SKM-1 (cell line): ENCODE data around the gene SF1.

Experiments used
- DNase-seq: peaks from one replicate; lab custom pipeline; 2025; ENCODE audit not compliant: unreplicated experiment; lab: John Stamatoyannopoulos, UW

Gene SF1

DNA sequence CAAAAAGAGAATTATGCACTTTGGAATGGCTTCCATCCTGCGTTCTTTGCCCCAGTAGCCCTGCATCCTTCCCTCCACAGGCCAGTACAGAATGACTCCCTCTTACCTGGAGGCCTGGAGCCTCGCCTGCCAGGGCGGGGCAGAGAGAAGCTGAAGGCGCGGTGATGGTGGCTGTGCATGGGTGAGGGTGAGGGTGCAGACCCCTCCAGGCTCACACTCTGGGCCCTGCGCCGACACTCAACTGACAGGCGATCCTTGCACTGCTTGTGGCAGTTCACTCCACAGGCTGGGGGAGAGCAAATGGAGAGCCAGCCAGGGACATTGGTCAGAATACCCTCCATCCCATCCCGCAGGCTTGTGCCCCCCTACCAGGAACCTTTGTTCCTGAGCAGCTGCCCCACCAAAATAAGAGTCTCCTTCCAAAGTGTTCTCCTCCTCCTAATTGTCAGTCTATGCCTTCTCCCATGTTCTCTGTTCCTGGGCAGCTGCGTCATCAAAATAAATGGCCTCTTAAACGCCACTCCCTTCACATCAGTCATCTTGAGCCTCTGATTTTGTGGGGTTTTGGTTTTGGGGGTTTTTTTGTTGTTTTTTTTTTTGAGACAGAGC, 49.5 kb downstream of the SF1 start:
- no peak for DNase-seq

DNA sequence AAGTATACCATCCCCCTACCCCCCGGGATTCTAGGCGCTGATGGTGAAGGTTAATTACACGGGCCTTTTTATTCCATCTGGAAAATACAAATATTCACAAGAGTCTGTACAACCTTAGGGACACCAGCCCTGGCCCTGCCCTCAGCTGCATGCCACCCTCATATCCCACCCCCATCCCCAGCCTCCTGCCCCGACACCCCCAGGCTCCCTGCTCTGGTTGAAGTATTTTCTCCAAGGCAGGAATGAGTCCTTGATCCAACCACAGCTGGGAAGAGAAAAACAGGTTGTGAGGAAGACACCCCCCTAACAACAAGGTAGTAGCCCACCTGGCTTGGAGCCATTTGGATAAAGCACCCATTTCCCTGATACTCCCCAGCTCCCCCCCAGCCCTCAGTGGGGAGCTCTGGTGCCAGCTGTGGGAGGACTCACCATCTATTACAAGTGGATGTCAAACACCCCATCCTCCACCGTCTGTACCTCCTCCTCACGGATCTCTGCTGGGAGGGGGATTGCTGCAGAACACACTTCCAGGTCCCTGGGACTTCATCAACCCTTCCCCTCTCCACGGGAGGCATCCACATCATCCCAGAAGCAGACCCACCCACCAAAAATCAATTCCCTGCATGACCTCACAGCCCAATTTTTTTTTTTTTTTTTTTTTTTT, 51.3 kb downstream of the SF1 start:
- DNase-seq, result no peak

- no peak for DNase-seq
Measured at GRCh38 chr11:64726211-64726641, 52.1 kb downstream of the SF1 start.

DNA sequence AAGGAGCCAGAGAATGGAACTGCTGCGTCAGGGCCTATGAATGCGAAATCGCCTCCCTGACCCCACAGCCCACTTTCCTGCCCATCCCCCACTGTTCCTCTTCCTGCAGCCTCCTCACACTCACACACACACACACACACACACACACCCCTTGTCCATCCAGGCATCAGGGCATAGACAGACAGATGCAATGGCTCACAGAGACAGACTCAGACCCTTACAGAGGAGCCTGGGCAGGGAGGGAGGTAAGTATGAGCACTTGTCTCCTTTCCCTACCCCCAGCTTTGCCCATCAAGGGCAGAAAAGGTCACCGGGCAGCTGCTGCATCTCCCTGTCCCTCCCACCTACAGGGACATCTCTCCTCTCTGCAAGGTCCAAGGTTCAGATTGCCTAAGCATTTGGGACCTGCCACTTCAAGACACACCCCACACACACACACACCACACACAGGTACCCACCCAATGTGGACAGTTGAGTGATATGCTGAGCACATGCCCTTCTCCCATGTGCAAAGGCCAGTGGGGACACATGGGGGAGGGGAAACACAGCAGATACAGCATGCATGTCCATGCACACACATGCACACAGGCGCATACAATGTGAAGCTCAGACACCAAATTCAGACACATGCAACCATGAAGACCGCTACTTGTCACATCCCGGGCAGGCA, 53.3 kb downstream of the SF1 start:
- no peak for DNase-seq

DNA sequence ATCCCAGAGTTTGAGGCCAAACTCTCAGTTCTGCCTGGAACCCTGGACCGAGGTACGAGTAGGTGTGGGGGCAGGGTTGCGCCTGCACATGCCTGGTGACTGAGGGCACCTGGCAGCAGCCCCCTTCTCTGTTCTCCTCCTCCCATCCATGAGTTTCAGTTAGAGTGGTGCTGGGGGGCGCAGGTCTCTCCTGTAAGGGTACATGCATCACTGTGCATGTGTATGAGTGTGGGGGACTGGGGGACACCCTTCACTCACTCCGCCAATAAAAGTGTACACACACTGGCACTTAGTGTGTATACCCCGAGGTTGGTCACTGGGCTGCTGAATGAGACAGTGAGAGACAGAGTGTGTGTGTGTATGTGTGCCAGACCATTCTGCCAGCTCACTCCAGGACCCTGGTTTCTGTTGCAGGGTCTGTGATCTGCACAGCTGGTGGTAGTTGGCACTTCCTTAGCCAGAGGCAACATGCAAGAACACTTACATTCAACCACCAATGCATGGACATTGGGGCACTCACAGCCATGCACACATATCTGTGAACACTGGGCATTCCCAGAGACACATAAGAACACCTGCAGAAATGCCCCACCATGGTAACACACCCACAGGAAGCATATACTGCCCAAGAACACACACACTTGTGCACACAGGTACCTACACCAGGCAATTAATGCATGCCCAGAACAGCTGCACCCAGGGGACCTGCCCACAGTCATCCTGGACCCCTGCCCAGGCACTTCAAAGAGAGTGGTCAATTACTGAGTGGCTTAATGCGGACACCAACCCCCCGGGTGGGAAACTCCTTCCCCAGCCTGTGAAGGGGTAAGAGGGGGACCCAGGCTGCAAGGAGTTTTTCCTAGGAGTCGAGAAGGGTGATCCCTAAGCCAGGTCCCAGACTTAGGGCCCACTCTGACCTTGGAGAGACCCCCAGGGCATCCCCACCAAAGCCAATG, 54.2 kb downstream of the SF1 start:
- DNase-seq, result no peak

DNA sequence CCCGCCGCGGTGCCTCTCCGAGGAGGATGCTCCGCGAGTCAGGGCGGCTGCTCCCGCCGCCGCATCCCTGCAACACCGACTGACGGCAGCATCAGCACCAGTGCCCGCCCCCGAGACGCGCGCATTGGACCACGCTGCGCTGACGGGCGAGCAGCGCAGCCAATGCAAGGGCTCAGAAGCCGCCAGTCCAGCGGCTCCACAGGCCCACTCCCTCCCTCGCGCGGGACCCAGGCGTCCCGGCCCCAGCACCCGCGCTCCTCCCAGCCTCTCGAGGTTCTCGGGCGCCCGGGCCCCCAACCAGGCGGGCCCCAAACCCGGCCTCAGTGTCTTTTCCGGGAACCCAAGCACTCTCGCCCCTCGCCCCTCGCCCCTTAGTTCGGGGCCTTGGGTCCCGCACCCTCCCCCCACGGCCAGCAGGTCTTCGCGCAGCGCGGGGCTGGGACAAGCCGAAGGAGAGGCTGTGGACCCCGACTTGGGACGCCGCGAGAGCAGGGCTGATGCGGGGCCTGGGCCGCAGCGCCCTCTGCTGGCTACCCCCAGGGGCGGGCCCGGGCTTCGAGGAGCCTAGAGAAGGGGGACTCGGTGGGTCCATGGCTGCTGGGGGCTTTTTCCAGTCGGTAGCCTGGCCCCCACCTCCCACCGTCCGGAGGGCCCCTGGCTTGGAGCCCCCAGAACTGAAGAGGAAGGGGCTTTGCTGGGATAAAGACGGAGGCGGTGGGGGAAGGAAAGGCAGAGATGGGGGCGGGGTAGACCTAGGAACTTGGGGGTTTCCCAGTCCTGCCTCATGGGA, 55.0 kb downstream of the SF1 start, which contains the start of gene NRXN2:
Gene NRXN2 (minus strand): TSS at position 81 of the 790 bp plus-strand sequence. CDS start 9,498 bp downstream, outside the sequence.
- DNase-seq, result no peak

- DNase-seq, result no peak
Measured at GRCh38 chr11:64722141-64723065, 55.9 kb downstream of the SF1 start.

DNA sequence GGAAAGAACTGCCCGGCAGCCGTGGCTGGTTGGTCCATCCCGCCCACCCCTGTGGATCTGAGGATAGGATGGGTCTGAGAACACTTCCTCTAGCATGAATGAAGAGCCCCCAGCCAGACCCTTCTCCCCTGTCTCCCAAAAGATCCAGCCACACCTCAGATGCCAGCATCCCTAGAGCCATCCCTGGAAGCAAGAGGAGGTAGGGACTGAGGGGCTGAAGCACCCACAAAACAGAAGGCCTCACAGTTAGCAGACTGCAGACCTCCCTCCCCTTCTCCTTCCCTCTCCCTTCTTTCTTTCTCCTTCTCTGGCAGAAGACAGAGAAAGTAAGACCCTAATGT, 57.0 kb downstream of the SF1 start:
- no peak for DNase-seq

GRCh38 chr11:64720640-64721358, 57.5 kb downstream of the SF1 start:
- DNase-seq, result no peak

DNA sequence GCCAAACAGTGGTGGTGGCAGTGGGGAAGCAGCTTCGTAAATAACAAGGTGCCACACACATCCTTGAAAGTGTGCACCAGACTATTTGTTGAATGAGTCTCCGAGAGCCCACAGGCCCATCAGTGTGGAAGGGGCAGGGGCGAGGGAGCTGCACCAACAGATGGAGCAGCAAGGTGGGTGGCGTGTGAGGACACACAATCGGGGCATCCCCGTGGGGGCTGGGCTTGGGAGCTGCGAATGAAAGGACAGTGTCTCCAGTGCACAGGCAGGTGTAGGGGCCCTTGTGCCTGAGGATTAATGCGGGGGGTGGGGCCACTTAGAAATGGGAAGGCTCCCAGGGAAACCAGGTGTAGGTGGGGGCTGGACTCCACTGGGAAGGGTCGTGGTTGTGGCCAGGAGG, 58.2 kb downstream of the SF1 start:
- DNase-seq, result no peak

DNA sequence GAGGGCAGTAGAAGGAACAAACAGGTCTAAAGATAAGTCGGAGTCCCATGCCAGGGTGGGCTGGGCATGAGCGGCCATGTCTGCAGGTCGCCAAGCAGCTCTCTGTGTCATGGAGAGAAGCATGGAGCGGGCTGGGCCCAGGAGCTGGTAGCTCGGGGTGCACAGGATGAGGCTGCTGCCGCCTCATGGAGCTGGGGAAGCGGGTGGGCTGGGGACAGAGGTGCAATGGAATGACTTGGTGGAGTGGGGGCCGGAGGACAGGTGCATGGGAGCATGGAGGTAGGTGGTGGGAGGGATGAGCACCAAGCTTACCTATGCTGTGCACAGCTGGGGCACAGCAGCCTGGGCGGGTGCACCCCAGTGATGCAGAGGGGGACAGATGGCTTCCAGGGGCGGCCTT, 58.9 kb downstream of the SF1 start:
- no peak for DNase-seq

DNA sequence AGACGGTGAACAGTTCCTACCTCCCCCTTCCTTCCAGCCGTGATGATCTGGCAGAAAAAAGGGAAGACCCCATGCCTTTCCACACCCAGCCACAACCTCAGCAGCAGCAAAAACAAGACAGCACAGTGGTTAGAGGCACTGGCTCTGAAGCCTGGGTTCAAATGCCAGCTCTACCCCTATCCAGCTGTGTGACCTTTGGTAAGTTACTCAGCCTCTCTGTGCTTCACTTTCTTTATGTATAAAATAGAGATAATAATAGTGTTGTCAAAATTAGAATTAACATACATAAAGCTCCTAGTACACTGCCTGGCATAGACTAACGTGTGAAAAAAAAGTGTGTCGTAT, 59.6 kb downstream of the SF1 start:
- DNase-seq, result no peak

- no peak for DNase-seq
Measured at GRCh38 chr11:64718084-64718779, 60.1 kb downstream of the SF1 start.

- DNase-seq, result no peak
Measured at GRCh38 chr11:64717268-64717578, 61.1 kb downstream of the SF1 start.

DNA sequence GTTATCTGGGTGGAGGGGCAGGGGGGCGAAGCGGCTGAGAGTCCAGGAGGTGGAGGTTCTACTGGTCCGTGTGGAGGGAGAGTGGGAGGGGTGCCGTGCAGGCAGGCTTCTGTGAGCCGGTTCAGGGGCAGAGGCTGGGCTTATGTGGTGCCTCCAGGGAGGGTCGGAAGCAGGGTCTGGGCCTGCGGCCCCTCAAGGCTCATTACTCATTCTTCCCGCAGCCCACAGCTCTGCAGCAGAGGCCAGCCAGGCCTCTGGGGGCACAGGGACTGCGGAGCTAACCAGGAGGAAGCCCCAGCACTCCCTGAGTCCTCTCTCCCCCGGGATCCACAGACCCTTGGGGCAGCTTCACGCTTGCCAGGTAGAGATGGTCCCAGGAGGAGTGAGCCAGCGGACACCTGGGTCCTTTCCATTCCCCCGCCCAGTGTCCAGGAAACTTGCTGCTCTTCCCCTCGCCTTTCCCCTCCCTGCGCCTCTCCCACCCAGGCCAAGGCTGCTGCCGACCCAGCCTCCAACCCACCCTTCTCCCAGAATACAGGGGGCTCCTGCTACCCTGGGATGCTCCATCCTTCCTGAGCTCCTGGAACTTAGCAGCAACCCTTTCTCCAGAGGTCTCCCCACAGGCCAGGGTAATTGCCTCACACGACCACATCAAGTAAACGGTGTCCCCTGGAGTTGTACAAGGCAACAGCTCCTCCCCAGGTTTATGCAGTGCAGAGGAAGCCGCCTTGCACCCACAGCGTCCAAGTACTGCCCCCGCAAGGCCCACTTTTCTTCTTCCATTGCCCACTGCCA, 61.7 kb downstream of the SF1 start:
- DNase-seq, result no peak

GRCh38 chr11:64715756-64716472, 62.4 kb downstream of the SF1 start:
- no peak for DNase-seq

- DNase-seq, result no peak
Measured at GRCh38 chr11:64715110-64715509, 63.2 kb downstream of the SF1 start.
